Motor neuron (in vitro differentiated cells): ENCODE data around the gene TM9SF1. TPM values are rescaled to one million over a fixed set of nuclear protein-coding genes. Genes with fewer than 3 reads are reported as not detected.

Experiments
- ATAC-seq, 8 experiments: fragments of 200-7000 bp; cut with Tn5 transposase; replicated peaks in 6 of 8; 2 replicates each; pipeline ENCODE4 v1.8.0; 2021; ENCODE audit warnings: mild to moderate bottlenecking in 8 of 8, moderate library complexity in 8 of 8
- H3K27ac ChIP-seq, 2 donors: fragments of 250-450 bp; sonication (Bioruptor Pico); 2 replicates each; pipeline ENCODE4 v1.9.0; 2021; ENCODE audit warnings: antibody characterized with exemption in 2 of 2, mild to moderate bottlenecking in 2 of 2, moderate library complexity in 1 of 2
- H3K4me1 ChIP-seq, 2 donors: fragments of 250-450 bp; sonication (Bioruptor Pico); replicated peaks in 1 of 2; 2 replicates each; pipeline ENCODE4 v1.6.1; 2021; ENCODE audit warnings: antibody characterized with exemption in 2 of 2, mild to moderate bottlenecking in 2 of 2, moderate library complexity in 1 of 2
- H3K4me3 ChIP-seq, 5 donors: fragments of 250-450 bp; sonication (Bioruptor Pico); 2 replicates each; pipeline ENCODE4 v1.9.0; 2021; ENCODE audit warnings: antibody characterized with exemption in 5 of 5, mild to moderate bottlenecking in 5 of 5, moderate library complexity in 4 of 5
- WGBS, 10 experiments: fragments of 450-650 bp; shearing (Covaris generic); methylation state at CpG; one replicate each; pipeline ENCODE4 v1.0.0; 2022; 5-methylcytosine and 5-hydroxymethylcytosine counted together
- in situ Hi-C, 9 experiments: fragments of 400-800 bp; cut with MboI; loops; one replicate each; pipeline ENCODE4 v1.15.0; 2021; ENCODE audit warnings: low sequenced_read_pairs in 9 of 9, low pct_unique_long_range_greater_than_20kb in 2 of 9; ENCODE audit not compliant: unreplicated experiment in 9 of 9
- total RNA-seq, 8 experiments: library from RNA; unstranded; fragments of 300-600 nt; gene quantifications; 2 replicates each; pipeline versions ENCODE4 v1.2.3 to v1.2.4, GENCODE V29; 2022

The TM9SF1 gene
- total RNA-seq, 8 experiments from 2014 or later: 17.6 to 53.1 (median 30.8) TPM

- Histone ChIP-seq H3K4me1 (peaks cover 11 to 14% of the 10 kb centered on the region in 2 donors), H3K4me3 (peak overlapping the region in 1 of 5 donors; percentile 87), H3K27ac (no peak overlapping the region)
- ATAC-seq: no peak
- 82 to 97% (median 92%) methylated on average over 4 to 7 of the region's 10 CpGs; no CpG with 5 or more reads in 6 of the 10 experiments for WGBS, 10 experiments
- in situ Hi-C loops: no loop called here
These were observed 8.3 kb downstream of the TM9SF1 start for GRCh38 chr14:24186831-24187538.

GRCh38 chr14:24185741-24186140, 9.5 kb downstream of the TM9SF1 start:
- 87 to 100% (median 97%) methylated on average over 1 to 5 of the region's 11 CpGs; no CpG with 5 or more reads in 4 of the 10 experiments for WGBS, 10 experiments
- no peak overlapping the region for H3K27ac ChIP-seq
- H3K4me1 ChIP-seq: peaks cover 12 to 20% of the 10 kb centered on the region in 2 donors
- no peak for ATAC-seq
- in situ Hi-C loops: no loop called here
- no peak overlapping the region for H3K4me3 ChIP-seq

DNA sequence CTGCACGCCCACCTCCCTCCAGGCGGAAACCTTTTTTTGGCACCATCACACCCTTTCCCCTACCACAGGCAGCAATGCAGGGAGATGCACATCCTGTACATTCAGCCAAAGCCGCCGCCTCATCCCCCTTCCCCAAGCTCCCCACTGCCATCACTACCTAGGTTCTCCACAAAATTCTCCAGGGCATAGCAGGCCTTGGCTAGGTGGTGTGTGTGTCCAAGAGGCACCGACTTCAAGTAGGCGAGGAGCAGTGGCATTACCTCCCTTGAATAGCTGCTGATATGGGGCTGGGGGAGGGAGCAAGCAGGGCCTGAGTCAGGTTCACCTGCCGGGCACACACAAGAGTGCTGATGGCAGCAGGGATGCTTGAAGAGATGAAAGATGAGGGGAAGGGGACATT, 10.2 kb downstream of the TM9SF1 start:
- Histone ChIP-seq H3K4me3 (no peak overlapping the region), H3K4me1 (peaks cover 19 to 27% of the 10 kb centered on the region in 2 donors), H3K27ac (no peak overlapping the region)
- WGBS, 10 experiments: 90 to 100% (median 100%) methylated on average over 1 to 3 of the region's 7 CpGs; no CpG with 5 or more reads in 3 of the 10 experiments
- in situ Hi-C loops: no loop called here
- no peak for ATAC-seq

- Histone ChIP-seq H3K4me3 (no peak overlapping the region), H3K27ac (no peak overlapping the region), H3K4me1 (peaks cover 22 to 32% of the 10 kb centered on the region in 2 donors)
- 83 to 100% (median 89%) methylated on average over 1 to 5 of the region's 19 CpGs; no CpG with 5 or more reads in 6 of the 10 experiments for WGBS, 10 experiments
- ATAC-seq: no peak
- in situ Hi-C loops: no loop called here
These were observed 10.9 kb downstream of the TM9SF1 start for GRCh38 chr14:24184104-24184970.

DNA sequence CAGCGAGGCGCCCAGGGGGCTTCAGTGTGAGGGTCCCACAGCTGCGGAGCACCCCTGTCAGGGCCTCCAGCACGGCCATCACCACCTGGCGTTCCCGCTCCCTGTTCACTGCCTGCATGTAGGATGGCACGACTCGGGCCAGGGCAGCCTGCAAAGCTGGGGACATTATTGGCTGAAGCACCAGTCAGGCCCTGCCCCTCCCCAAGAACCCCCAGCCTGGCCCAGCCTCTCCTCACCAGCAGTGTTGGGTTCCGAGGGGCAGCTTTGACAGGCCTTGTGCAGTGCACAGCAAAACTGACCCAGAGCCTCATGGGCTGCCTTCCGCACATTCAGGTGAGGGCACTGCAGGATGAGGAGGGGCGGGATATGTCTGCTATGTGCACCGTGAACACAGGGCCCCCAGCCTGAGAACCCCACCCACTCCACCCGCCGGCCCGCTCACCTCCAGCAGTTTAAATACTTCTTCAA, 12.2 kb downstream of the TM9SF1 start:
- Histone ChIP-seq H3K4me3 (no peak overlapping the region), H3K4me1 (peaks cover 24 to 30% of the 10 kb centered on the region in 2 donors), H3K27ac (no peak overlapping the region)
- in situ Hi-C loops: no loop called here
- 89 to 93% (median 90%) methylated on average over 2 to 5 of the region's 15 CpGs; no CpG with 5 or more reads in 7 of the 10 experiments for WGBS, 10 experiments
- ATAC-seq: no peak

DNA sequence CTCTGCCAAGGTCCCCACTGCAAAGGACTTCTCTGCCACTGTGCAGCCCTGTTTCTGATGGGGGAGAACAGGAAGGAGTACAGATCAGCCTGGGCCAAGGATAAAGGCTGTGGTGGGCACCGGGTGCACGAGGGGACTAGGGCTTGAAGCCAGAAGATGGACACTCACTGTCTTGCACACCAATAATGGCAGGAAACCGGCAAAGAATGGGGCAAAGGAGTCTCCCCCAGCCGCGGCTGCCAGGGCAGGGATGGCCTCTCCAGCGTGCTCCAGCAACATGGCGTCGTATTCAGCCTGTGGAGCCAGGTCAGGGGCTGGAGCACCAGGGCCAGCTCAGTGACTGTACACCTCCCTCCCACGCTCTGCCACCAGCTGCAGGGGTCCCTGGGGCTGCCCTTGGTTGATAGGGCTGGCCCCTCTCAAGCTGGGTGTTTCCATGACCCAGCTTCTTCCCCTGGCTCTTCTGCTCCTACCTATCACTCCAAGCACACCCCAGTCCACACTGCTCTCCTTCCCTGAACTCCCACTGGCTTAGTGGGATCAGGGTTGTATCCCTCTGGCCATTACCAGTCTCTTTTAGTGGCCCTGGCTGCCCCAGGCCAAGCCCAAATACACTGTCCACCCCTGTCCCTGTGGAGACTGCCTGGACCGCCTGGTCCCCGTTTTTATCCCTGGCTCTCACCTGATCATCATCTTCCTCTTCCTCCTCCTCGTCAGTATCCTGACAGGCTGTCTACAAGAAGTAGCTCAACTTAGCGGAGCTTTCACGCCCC, 12.9 kb downstream of the TM9SF1 start:
- 80 to 100% (median 91%) methylated on average over 1 to 9 of the region's 14 CpGs; no CpG with 5 or more reads in 2 of the 10 experiments for WGBS, 10 experiments
- Histone ChIP-seq H3K4me3 (no peak overlapping the region), H3K27ac (no peak overlapping the region), H3K4me1 (peaks cover 19 to 25% of the 10 kb centered on the region in 2 donors)
- no peak for ATAC-seq
- in situ Hi-C loops: no loop called here

- no peak for ATAC-seq
- H3K4me3 ChIP-seq: no peak overlapping the region
- WGBS, 10 experiments: 73 to 100% (median 98%) methylated on average over 1 to 8 of the region's 19 CpGs; no CpG with 5 or more reads in 5 of the 10 experiments
- no peak overlapping the region for H3K27ac ChIP-seq
- H3K4me1 ChIP-seq: peaks cover 19 to 23% of the 10 kb centered on the region in 2 donors
- in situ Hi-C loops: no loop called here
These were observed 13.7 kb downstream of the TM9SF1 start for GRCh38 chr14:24181371-24182077.

GRCh38 chr14:24179961-24180796, 15.1 kb downstream of the TM9SF1 start:
- peak; percentile 43 to 89 (median 86) for ATAC-seq

DNA sequence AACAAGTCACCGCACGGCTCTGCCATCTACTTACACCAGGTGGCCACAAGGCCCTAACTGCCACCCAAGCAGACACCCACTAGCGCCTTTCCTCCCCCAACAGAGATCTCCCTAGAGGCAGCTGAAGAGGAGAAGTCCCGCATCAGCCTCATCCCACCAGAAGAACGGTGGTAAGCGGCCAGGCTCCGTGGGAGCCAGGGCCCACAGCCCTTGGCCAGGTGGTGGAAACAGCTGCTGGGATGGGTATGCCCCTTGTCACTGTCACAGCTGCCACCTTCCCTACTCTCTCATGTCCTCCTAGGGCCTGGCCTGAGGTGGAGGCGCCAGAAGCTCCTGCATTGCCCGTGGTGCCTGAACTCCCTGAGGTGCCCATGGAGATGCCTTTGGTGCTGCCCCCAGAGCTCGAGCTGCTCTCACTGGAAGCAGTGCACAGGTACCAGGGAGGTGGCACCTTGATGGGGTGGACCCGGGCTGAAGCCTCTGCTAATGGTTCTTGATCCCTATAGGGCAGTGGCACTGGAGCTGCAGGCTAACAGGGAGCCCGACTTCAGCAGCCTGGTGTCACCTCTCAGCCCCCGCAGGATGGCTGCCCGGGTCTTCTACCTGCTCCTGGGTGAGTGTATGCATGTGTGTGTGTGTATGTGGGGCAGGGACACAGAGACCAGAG, 15.8 kb downstream of the TM9SF1 start:
- in situ Hi-C loops: no loop called here
- ATAC-seq: peak in 2 of 8 experiments; percentile 0 to 1
- Histone ChIP-seq H3K4me1 (peaks cover 19 to 23% of the 10 kb centered on the region in 2 donors), H3K4me3 (no peak overlapping the region), H3K27ac (peak overlapping the region; percentile 87 to 89)
- 78 to 100% (median 100%) methylated on average over 1 to 5 of the region's 14 CpGs; no CpG with 5 or more reads in 5 of the 10 experiments for WGBS, 10 experiments

More at GRCh38 chr14:24179961-24180796, 15.1 kb downstream of the TM9SF1 start:
- Histone ChIP-seq H3K27ac (peak overlapping the region; percentile 87 to 89), H3K4me3 (no peak overlapping the region), H3K4me1 (peaks cover 19 to 23% of the 10 kb centered on the region in 2 donors)
- 60 to 100% (median 72%) methylated on average over 1 to 5 of the region's 18 CpGs; no CpG with 5 or more reads in 4 of the 10 experiments for WGBS, 10 experiments
- in situ Hi-C loops: no loop called here

DNA sequence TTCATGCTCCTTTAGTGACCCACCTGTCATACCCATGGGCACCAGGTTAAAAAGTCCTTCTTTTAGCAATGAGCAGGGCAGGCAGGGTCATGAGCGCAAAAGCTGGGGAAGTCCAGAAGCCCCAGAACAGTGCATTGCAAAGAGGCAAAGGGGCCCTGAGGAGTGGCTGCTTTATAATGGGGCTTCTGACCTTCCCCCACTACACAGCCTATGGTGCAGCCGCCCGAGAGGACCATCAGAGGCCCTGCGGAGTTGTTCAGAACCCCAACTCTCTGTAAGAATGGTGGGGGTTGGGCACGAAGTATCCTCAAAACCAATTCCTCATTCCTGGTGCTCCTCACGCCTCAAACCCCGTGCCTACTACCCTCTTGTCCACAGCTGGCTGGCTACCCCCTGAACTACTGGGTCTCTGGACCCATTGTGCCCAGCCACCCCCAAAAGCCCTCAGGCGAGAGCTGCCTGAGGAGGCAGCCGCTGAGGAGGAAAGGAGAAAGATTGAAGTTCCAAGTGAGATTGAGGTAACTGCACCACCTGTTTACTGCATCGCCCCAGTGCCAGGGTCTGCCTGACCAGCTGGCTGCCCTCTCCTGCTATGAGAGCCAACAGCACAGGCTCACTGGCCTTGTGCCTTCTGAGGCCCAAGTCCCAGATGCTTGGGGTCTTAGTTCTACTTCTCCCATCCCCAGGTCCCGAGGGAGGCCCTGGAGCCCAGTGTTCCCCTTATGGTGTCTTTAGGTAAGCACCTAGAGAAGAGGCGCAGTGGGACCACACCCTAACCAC, 16.7 kb downstream of the TM9SF1 start:
- in situ Hi-C loops: no loop called here
- peak overlapping the region in 1 of 2 donors; percentile 87 for H3K27ac ChIP-seq
- no peak for ATAC-seq
- no peak overlapping the region for H3K4me3 ChIP-seq
- WGBS, 10 experiments: 60 to 100% (median 79%) methylated on average over 1 to 5 of the region's 12 CpGs; no CpG with 5 or more reads in 6 of the 10 experiments
- H3K4me1 ChIP-seq: peaks cover 19 to 23% of the 10 kb centered on the region in 2 donors
